Uterus (tissue), 4 donors: ENCODE data around the gene HCN2. TPM values are rescaled to one million over a fixed set of nuclear protein-coding genes. Genes with fewer than 3 reads are reported as not detected.

ENCODE experiments used
- DNase-seq, 2 donors: peaks; one replicate each; pipeline ENCODE4 v3.0.0-alpha.2; 2019 to 2020
- H3K27ac ChIP-seq, 2 donors: fragments of 200-600 bp; sonication (generic); 1 replicate in 1 of 2; 2 replicates in 1 of 2; pipeline ENCODE4 v1.5.1; 2016 to 2018
- H3K27me3 ChIP-seq, 2 donors: fragments of 200-600 bp; sonication (generic); one replicate each; pipeline ENCODE4 v1.5.1; 2018 to 2019; ENCODE audit warnings: control low read depth in 1 of 2
- H3K36me3 ChIP-seq, 2 donors: fragments of 200-600 bp; sonication (generic); one replicate each; pipeline ENCODE4 v1.5.1; 2019; ENCODE audit warnings: control low read depth in 1 of 2
- H3K4me1 ChIP-seq, 2 donors: fragments of 200-600 bp; sonication (generic); one replicate each; pipeline ENCODE4 v1.5.1; 2018 to 2019; ENCODE audit warnings: control low read depth in 1 of 2
- H3K4me3 ChIP-seq, 2 donors: fragments of 200-600 bp; sonication (generic); 1 replicate in 1 of 2; 2 replicates in 1 of 2; pipeline ENCODE4 v1.5.1; 2018 to 2019; ENCODE audit warnings: mild to moderate bottlenecking in 1 of 2
- H3K9me3 ChIP-seq, 2 donors: fragments of 200-600 bp; sonication (generic); one replicate each; pipeline ENCODE4 v1.5.1; 2019; ENCODE audit warnings: control low read depth in 1 of 2
- CTCF ChIP-seq, 4 experiments: fragments of 200-600 bp in 2 of 4; fragments of 450-650 bp in 2 of 4; sonication (generic) in 2 of 4; IDR thresholded peaks; one replicate each; pipeline ENCODE4 v1.5.1; 2016 to 2019; ENCODE audit warnings: antibody characterized with exemption in 4 of 4, mild to moderate bottlenecking in 2 of 4, moderate library complexity in 1 of 4
- POLR2A ChIP-seq, 2 donors: fragments of 450-650 bp; IDR thresholded peaks; one replicate each; pipeline ENCODE4 v1.6.1; 2016; ENCODE audit warnings: antibody characterized with exemption in 2 of 2, mild to moderate bottlenecking in 1 of 2, moderate library complexity in 1 of 2
- intact Hi-C: fragments of 100-400 bp; cut with DNase I; formaldehyde crosslinking; loops from one replicate; pipeline ENCODE4 v1.15.1; 2023; ENCODE audit warnings: low total_unique reads
- total RNA-seq, 4 donors: library from RNA; depleted of rRNA in 3 of 4; stranded (reverse); fragments of >200 nt in 3 of 4; gene quantifications; one replicate each; pipeline versions ENCODE4 v1.1.0 to v1.2.4, GENCODE V29; 2014 to 2023
- donor health status: DM: yes; HTN: yes; CAD: no.

The HCN2 gene
- total RNA-seq, result under 1 TPM in 1 of 4 donors, not detected in 3; 0.83 TPM

GRCh38 chr19:589693-590395 lies at the start of gene HCN2:
HCN2 (plus strand) TSS chr19:589881; CDS start chr19:589946, 65 bp downstream.
- TF ChIP-seq CTCF (IDR thresholded peaks at IDR 0.05), result no peak
- no peak for TF ChIP-seq POLR2A (IDR thresholded peaks at IDR 0.05)
- no peaks in the 10 kb centered on the region for H3K36me3 ChIP-seq
- no peaks in the 10 kb centered on the region for H3K9me3 ChIP-seq
- no peak within 1 kb of the TSS for H3K27ac ChIP-seq
- no peak within 1 kb of the TSS for H3K4me3 ChIP-seq
- no peak for DNase-seq
- H3K27me3 ChIP-seq, result peaks cover 16 to 21% of the 10 kb centered on the region in 2 donors
- peaks cover 0 to 14% of the 10 kb centered on the region in 2 donors for H3K4me1 ChIP-seq
- intact Hi-C loops, result no loop called here

- intact Hi-C loops, result no loop called here
Measured at GRCh38 chr19:540867-541637, 48.6 kb upstream of the HCN2 start.

GRCh38 chr19:541699-542098 lies 48.0 kb upstream of the HCN2 start:
- Histone ChIP-seq H3K9me3 (no peaks in the 10 kb centered on the region), H3K27ac (no peak overlapping the region), H3K4me3 (no peak overlapping the region), H3K27me3 (no peaks in the 10 kb centered on the region), H3K4me1 (no peaks in the 10 kb centered on the region), H3K36me3 (no peaks in the 10 kb centered on the region)
- DNase-seq, result no peak
- intact Hi-C loops, result no loop called here
- TF ChIP-seq POLR2A (IDR thresholded peaks at IDR 0.05), result no peak
- TF ChIP-seq CTCF (IDR thresholded peaks at IDR 0.05), result no peak

More at GRCh38 chr19:540867-541637, 48.6 kb upstream of the HCN2 start:
- TF ChIP-seq CTCF (IDR thresholded peaks at IDR 0.05) (no peak), POLR2A (IDR thresholded peaks at IDR 0.05) (no peak)
- no peaks in the 10 kb centered on the region for H3K36me3 ChIP-seq
- no peak overlapping the region for H3K4me3 ChIP-seq
- no peak overlapping the region for H3K27ac ChIP-seq
- DNase-seq, result no peak
- H3K4me1 ChIP-seq, result no peaks in the 10 kb centered on the region
- H3K9me3 ChIP-seq, result no peaks in the 10 kb centered on the region
- H3K27me3 ChIP-seq, result no peaks in the 10 kb centered on the region

- no peak overlapping the region for H3K4me3 ChIP-seq
- H3K36me3 ChIP-seq, result no peaks in the 10 kb centered on the region
- no peaks in the 10 kb centered on the region for H3K4me1 ChIP-seq
- TF ChIP-seq POLR2A (IDR thresholded peaks at IDR 0.05) (no peak), CTCF (IDR thresholded peaks at IDR 0.05) (no peak)
- intact Hi-C loops, result no loop called here
- no peak for DNase-seq
- H3K27ac ChIP-seq, result no peak overlapping the region
- no peaks in the 10 kb centered on the region for H3K9me3 ChIP-seq
- H3K27me3 ChIP-seq, result no peaks in the 10 kb centered on the region
Measured at GRCh38 chr19:542173-542866, 47.4 kb upstream of the HCN2 start.
